NOMO-1 treated with dmso at 0.1 percent for 144 hours (cell line): ENCODE measurements around the gene ADAM22.
"Not testable (repeated sequence)": the region's sequence is repeated elsewhere in the genome, so short reads cannot be mapped to it uniquely, and the experiment has no call there.

Experiments
- DNase-seq: peaks from one replicate; lab custom pipeline; 2025; ENCODE audit not compliant: unreplicated experiment; lab: John Stamatoyannopoulos, UW

ADAM22 gene

GRCh38 chr7:88155756-88156155 lies 221.7 kb downstream of the ADAM22 start:
- no peak for DNase-seq

- DNase-seq = no peak
These were observed 222.3 kb downstream of the ADAM22 start for GRCh38 chr7:88156356-88156755.

- DNase-seq = not testable (repeated sequence)
These were observed 225.7 kb downstream of the ADAM22 start for GRCh38 chr7:88159741-88160140.

GRCh38 chr7:88165697-88166096 lies 231.6 kb downstream of the ADAM22 start:
- no peak for DNase-seq

GRCh38 chr7:88167223-88167622 lies 233.2 kb downstream of the ADAM22 start:
- no peak for DNase-seq

- DNase-seq = no peak
These were observed 233.7 kb downstream of the ADAM22 start for GRCh38 chr7:88167721-88168120.

GRCh38 chr7:88169717-88170320 lies 235.8 kb downstream of the ADAM22 start:
- no peak for DNase-seq

- DNase-seq = no peak
These were observed 238.8 kb downstream of the ADAM22 start for GRCh38 chr7:88172842-88173241.

GRCh38 chr7:88176190-88176589 lies 242.1 kb downstream of the ADAM22 start:
- DNase-seq = no peak

- DNase-seq = no peak
These were observed 249.0 kb downstream of the ADAM22 start for GRCh38 chr7:88183051-88183450.

GRCh38 chr7:88184848-88185304 lies 250.8 kb downstream of the ADAM22 start:
- peak; percentile 11 for DNase-seq

- DNase-seq = no peak
These were observed 251.6 kb downstream of the ADAM22 start for GRCh38 chr7:88185650-88186049.

- no peak for DNase-seq
These were observed 257.9 kb downstream of the ADAM22 start for GRCh38 chr7:88191911-88192310.

- no peak for DNase-seq
These were observed 266.2 kb downstream of the ADAM22 start for GRCh38 chr7:88200261-88200660.

GRCh38 chr7:88200789-88201188 lies 266.7 kb downstream of the ADAM22 start:
- no peak for DNase-seq

- no peak for DNase-seq
These were observed 267.3 kb downstream of the ADAM22 start for GRCh38 chr7:88201305-88201704.

GRCh38 chr7:88202278-88202677 lies 268.2 kb downstream of the ADAM22 start:
- no peak for DNase-seq

GRCh38 chr7:88202799-88203198 lies 268.7 kb downstream of the ADAM22 start:
- no peak for DNase-seq

- no peak for DNase-seq
These were observed 269.4 kb downstream of the ADAM22 start for GRCh38 chr7:88203401-88203800.

GRCh38 chr7:88204525-88205110 lies 270.6 kb downstream of the ADAM22 start:
- no peak for DNase-seq

GRCh38 chr7:88205179-88205578 lies 271.1 kb downstream of the ADAM22 start:
- no peak for DNase-seq

- DNase-seq = no peak
These were observed 272.2 kb downstream of the ADAM22 start for GRCh38 chr7:88206254-88206653.

GRCh38 chr7:88208521-88208920 lies 274.5 kb downstream of the ADAM22 start:
- no peak for DNase-seq
